H9 (cell line): ENCODE measurements around the gene ZNF883. TPM values are rescaled to one million over a fixed set of nuclear protein-coding genes. Genes with fewer than 3 reads are reported as not detected.

Experiments used
- DNase-seq: peaks from one replicate; pipeline ENCODE4 v3.0.0-alpha.2; 2017
- H2AFZ ChIP-seq: one replicate; pipeline ENCODE4 v1.6.1; 2013; ENCODE audit warnings: mild to moderate bottlenecking, low read length, control low read depth, moderate library complexity
- H2AK5ac ChIP-seq: 2 replicates; pipeline ENCODE4 v1.6.1; 2013; ENCODE audit warnings: low read length, control low read depth, mixed read lengths; ENCODE audit not compliant: insufficient read length
- H2BK120ac ChIP-seq: one replicate; pipeline ENCODE4 v1.6.1; 2013; ENCODE audit warnings: low read depth, mild to moderate bottlenecking, low read length, control low read depth, inconsistent platforms; ENCODE audit not compliant: poor library complexity, severe bottlenecking
- H2BK12ac ChIP-seq: 2 replicates; pipeline ENCODE4 v1.6.1; 2013; ENCODE audit warnings: low read length, control low read depth, mixed read lengths, low read depth; ENCODE audit not compliant: insufficient read length
- H2BK15ac ChIP-seq: 2 replicates; pipeline ENCODE4 v1.6.1; 2013; ENCODE audit warnings: low read depth, low read length, control low read depth
- H2BK20ac ChIP-seq: one replicate; pipeline ENCODE4 v1.6.1; 2013; ENCODE audit warnings: low read depth, mild to moderate bottlenecking, low read length, control low read depth, inconsistent platforms; ENCODE audit not compliant: poor library complexity, severe bottlenecking
- H2BK5ac ChIP-seq: 2 replicates; pipeline ENCODE4 v1.6.1; 2013; ENCODE audit warnings: low read length, control low read depth, mixed read lengths; ENCODE audit not compliant: insufficient read length
- H3K14ac ChIP-seq: 2 replicates; pipeline ENCODE4 v1.6.1; 2013; ENCODE audit warnings: low read length, control low read depth; ENCODE audit not compliant: insufficient read depth
- H3K18ac ChIP-seq: 2 replicates; pipeline ENCODE4 v1.6.1; 2013; ENCODE audit warnings: low read depth, mild to moderate bottlenecking, mixed read lengths, low read length, control low read depth; ENCODE audit not compliant: insufficient read length
- H3K23ac ChIP-seq: 2 replicates; pipeline ENCODE4 v1.6.1; 2013; ENCODE audit warnings: low read length, control low read depth, mixed read lengths, low read depth; ENCODE audit not compliant: insufficient read length
- H3K23me2 ChIP-seq: 2 replicates; pipeline ENCODE4 v1.6.1; 2013; ENCODE audit warnings: low read depth, mild to moderate bottlenecking, mixed read lengths, low read length, control low read depth; ENCODE audit not compliant: insufficient read length, poor library complexity, severe bottlenecking
- H3K27ac ChIP-seq: 2 replicates; pipeline ENCODE4 v1.5.1; 2013; ENCODE audit warnings: low read length, control low read depth, mixed read lengths, low read depth; ENCODE audit not compliant: insufficient read length
- H3K27me3 ChIP-seq: 2 replicates; pipeline ENCODE4 v1.6.1; 2013; ENCODE audit warnings: low read length, control low read depth, inconsistent platforms; ENCODE audit not compliant: insufficient read depth
- H3K4ac ChIP-seq: 2 replicates; pipeline ENCODE4 v1.6.1; 2013; ENCODE audit warnings: low read depth, mild to moderate bottlenecking, control low read depth, inconsistent platforms, low read length, moderate library complexity
- H3K4me1 ChIP-seq: 2 replicates; pipeline ENCODE4 v1.6.1; 2013; ENCODE audit warnings: low read length, control low read depth, inconsistent platforms; ENCODE audit not compliant: insufficient read depth
- H3K4me2 ChIP-seq: 2 replicates; pipeline ENCODE4 v1.6.1; 2013; ENCODE audit warnings: low read length, control low read depth, mixed read lengths; ENCODE audit not compliant: insufficient read length, insufficient read depth
- H3K56ac ChIP-seq: 2 replicates; pipeline ENCODE4 v1.6.1; 2013; ENCODE audit warnings: low read depth, mild to moderate bottlenecking, mixed read lengths, low read length, control low read depth; ENCODE audit not compliant: insufficient read length
- H3K79me1 ChIP-seq: 2 replicates; pipeline ENCODE4 v1.6.1; 2013; ENCODE audit warnings: low read depth, mild to moderate bottlenecking, moderate library complexity, low read length, control low read depth, inconsistent platforms; ENCODE audit not compliant: insufficient read depth, poor library complexity, severe bottlenecking
- H3K79me2 ChIP-seq: 2 replicates; pipeline ENCODE4 v1.6.1; 2013; ENCODE audit warnings: low read length, control low read depth, inconsistent platforms; ENCODE audit not compliant: insufficient read depth
- H3K9ac ChIP-seq: 2 replicates; pipeline ENCODE4 v1.6.1; 2013; ENCODE audit warnings: low read length, control low read depth, mixed read lengths; ENCODE audit not compliant: insufficient read length; ENCODE audit errors: extremely low read depth
- H3K9me3 ChIP-seq: one replicate; pipeline ENCODE4 v1.6.1; 2013; ENCODE audit warnings: low read depth, low read length, inconsistent platforms; ENCODE audit not compliant: control insufficient read depth
- H3T11ph ChIP-seq: one replicate; pipeline ENCODE4 v1.6.1; 2013; ENCODE audit warnings: mild to moderate bottlenecking, low read length, control low read depth, inconsistent platforms
- H4K20me1 ChIP-seq: one replicate; pipeline ENCODE4 v1.6.1; 2013; ENCODE audit not compliant: control insufficient read depth, insufficient read length, insufficient read depth
- H4K5ac ChIP-seq: 2 replicates; pipeline ENCODE4 v1.6.1; 2013; ENCODE audit warnings: low read depth, mild to moderate bottlenecking, mixed read lengths, low read length, control low read depth; ENCODE audit not compliant: insufficient read length
- H4K8ac ChIP-seq: replicated peaks from 2 replicates; pipeline ENCODE4 v1.6.1; 2013; ENCODE audit warnings: low read length, control low read depth, mixed read lengths, low read depth; ENCODE audit not compliant: insufficient read length
- H4K91ac ChIP-seq: 2 replicates; pipeline ENCODE4 v1.6.1; 2013; ENCODE audit warnings: low read depth, mild to moderate bottlenecking, moderate library complexity, mixed read lengths, low read length, control low read depth; ENCODE audit not compliant: insufficient read length
- H3K27ac Mint-ChIP-seq, 3 experiments: 2 replicates in 2 of 3; 3 replicates in 1 of 3; pipeline ENCODE4 v1.8.0; 2020 to 2021; ENCODE audit warnings: mixed read lengths in 3 of 3, mild to moderate bottlenecking in 1 of 3, moderate library complexity in 1 of 3
- H3K27me3 Mint-ChIP-seq: 2 replicates; pipeline ENCODE4 v1.8.0; 2021; ENCODE audit warnings: low read depth, mild to moderate bottlenecking, moderate library complexity, mixed read lengths
- H3K36me3 Mint-ChIP-seq, 3 experiments: 2 replicates in 2 of 3; 3 replicates in 1 of 3; pipeline ENCODE4 v1.8.0; 2020 to 2021; ENCODE audit warnings: low read depth in 3 of 3, mixed read lengths in 3 of 3; ENCODE audit not compliant: insufficient read depth in 1 of 3
- H3K4me1 Mint-ChIP-seq, 2 experiments: 2 replicates each; pipeline ENCODE4 v1.8.0; 2020; ENCODE audit warnings: mixed read lengths in 2 of 2
- H3K4me3 Mint-ChIP-seq, 2 experiments: 2 replicates in 1 of 2; 3 replicates in 1 of 2; pipeline ENCODE4 v1.8.0; 2020 to 2021; ENCODE audit warnings: mild to moderate bottlenecking in 2 of 2, mixed read lengths in 2 of 2, moderate library complexity in 1 of 2
- H3K9me3 Mint-ChIP-seq, 2 experiments: 2 replicates in 1 of 2; 3 replicates in 1 of 2; pipeline ENCODE4 v1.8.0; 2020; ENCODE audit warnings: mild to moderate bottlenecking in 2 of 2, mixed read lengths in 2 of 2, moderate library complexity in 1 of 2
- CTCF ChIP-seq: fragments of 200-600 bp; sonication (generic); conservative IDR thresholded peaks from 3 replicates; pipeline ENCODE4 v1.8.0; 2021; ENCODE audit warnings: antibody characterized with exemption, mild to moderate bottlenecking
- WGBS: extraction: QIAGEN DNeasy Blood & Tissue Kit; methylation state at CpG from one replicate; pipeline ENCODE4 v1.1.7; 2013; ENCODE audit warnings: missing lambda C conversion rate, low lambda C conversion rate, mixed read lengths; ENCODE audit not compliant: insufficient read length; ENCODE audit errors: extremely low coverage; 5-methylcytosine and 5-hydroxymethylcytosine counted together
- total RNA-seq: library from RNA; stranded (reverse); gene quantifications from 2 replicates; pipeline ENCODE4 v1.2.1, GENCODE V29; 2021

Gene ZNF883
- total RNA-seq, 1 experiment from 2014 or later = 13.2 TPM

GRCh38 chr9:112997236-112997941, 14.6 kb downstream of the ZNF883 start:
- Histone ChIP-seq H3K23ac (no peak overlapping the region), H3K9me3 (peaks cover 74% of the 10 kb centered on the region), H2AK5ac (no peak overlapping the region), H3K4ac (no peak overlapping the region), H3K27ac (no peak overlapping the region), H3K23me2 (no peaks in the 10 kb centered on the region), H2BK5ac (no peak overlapping the region), H4K91ac (no peak overlapping the region), H3K56ac (no peak overlapping the region), H2BK120ac (no peak overlapping the region), H2AFZ (no peak overlapping the region), H3T11ph (no peak overlapping the region), H3K4me2 (no peak overlapping the region), H3K9ac (no peak overlapping the region), H3K79me2 (no peaks in the 10 kb centered on the region), H3K4me1 (no peaks in the 10 kb centered on the region), H4K8ac (no peak overlapping the region), H4K5ac (no peak overlapping the region), H2BK15ac (no peak overlapping the region), H3K79me1 (no peaks in the 10 kb centered on the region), H3K27me3 (no peaks in the 10 kb centered on the region), H2BK12ac (no peak overlapping the region), H3K14ac (no peak overlapping the region), H3K18ac (no peak overlapping the region), H2BK20ac (no peak overlapping the region), H4K20me1 (no peaks in the 10 kb centered on the region)
- H3K27me3 Mint-ChIP-seq = peaks cover 20% of the 10 kb centered on the region
- H3K36me3 Mint-ChIP-seq = peaks cover 47 to 72% (median 63%) of the 10 kb centered on the region in 3 experiments
- peaks cover 86 to 93% of the 10 kb centered on the region in 2 experiments for H3K9me3 Mint-ChIP-seq
- no peaks in the 10 kb centered on the region for H3K4me1 Mint-ChIP-seq
- no peak overlapping the region for H3K27ac Mint-ChIP-seq
- TF ChIP-seq CTCF = no peak
- no CpG with 5 or more reads among the region's 8 CpGs for WGBS
- DNase-seq = no peak
- no peak overlapping the region for H3K4me3 Mint-ChIP-seq
